SK-N-SH (cell line): ENCODE measurements around the gene ME3. TPM values are rescaled to one million over a fixed set of nuclear protein-coding genes. Genes with fewer than 3 reads are reported as not detected.

Experiments used
- CTCF ChIA-PET: fragments of 300-600, 350-600 bp; formaldehyde crosslinking; extraction: SDS; loops from one replicate; lab custom pipeline; 2021; lab: Yijun Ruan, JAX
- POLR2A ChIA-PET: fragments of 350-600 bp; sonication (Branson Sonifier 250); formaldehyde crosslinking; extraction: SDS; loops from one replicate; lab custom pipeline; 2020; ENCODE audit warnings: antibody characterized with exemption, inconsistent platforms; lab: Yijun Ruan, JAX
- DNase-seq: peaks from one replicate; pipeline ENCODE4 v3.0.0; 2012
- H2AFZ ChIP-seq: fragments of 200-600 bp; sonication (generic); 2 replicates; pipeline ENCODE4 v1.8.1; 2016; ENCODE audit warnings: antibody characterized with exemption, mild to moderate bottlenecking, low read depth
- H3F3A ChIP-seq: fragments of 200-600 bp; sonication (generic); replicated peaks from 2 replicates; pipeline ENCODE3; 2016; ENCODE audit warnings: antibody characterized with exemption, mild to moderate bottlenecking; ENCODE audit not compliant: insufficient read depth
- H3K27ac ChIP-seq, 2 experiments: fragments of 200-500 bp in 1 of 2; fragments of 200-600 bp in 1 of 2; sonication (Bioruptor generic) in 1 of 2; sonication (generic), shearing (Covaris generic) in 1 of 2; 2 replicates each; pipeline versions ENCODE4 v1.5.1 to v1.6.1; 2014 to 2016; ENCODE audit warnings: low read depth in 2 of 2, inconsistent platforms in 1 of 2, low read length in 1 of 2, mild to moderate bottlenecking in 1 of 2, mixed read lengths in 1 of 2
- H3K27me3 ChIP-seq: fragments of 200-600 bp; sonication (generic), shearing (Covaris generic); 2 replicates; pipeline ENCODE4 v1.6.1; 2016; ENCODE audit warnings: mixed run types; ENCODE audit not compliant: insufficient read depth
- H3K36me3 ChIP-seq, 2 experiments: fragments of 200-500 bp in 1 of 2; fragments of 200-600 bp in 1 of 2; sonication (Bioruptor generic) in 1 of 2; sonication (generic) in 1 of 2; replicated peaks in 1 of 2; 2 replicates each; pipeline versions ENCODE3 to v1.5.1; 2014 to 2016; ENCODE audit warnings: low read length in 1 of 2, mild to moderate bottlenecking in 1 of 2; ENCODE audit not compliant: insufficient read depth in 2 of 2, control insufficient read depth in 1 of 2
- H3K4me1 ChIP-seq, 2 experiments: fragments of 200-500 bp in 1 of 2; fragments of 200-600 bp in 1 of 2; sonication (Bioruptor generic) in 1 of 2; sonication (generic), shearing (Covaris generic) in 1 of 2; 2 replicates each; pipeline versions ENCODE4 v1.5.1 to v1.6.1; 2014 to 2016; ENCODE audit warnings: low read depth in 1 of 2, low read length in 1 of 2, mixed run types in 1 of 2; ENCODE audit not compliant: insufficient read depth in 2 of 2, control insufficient read depth in 1 of 2
- H3K4me2 ChIP-seq: fragments of 200-600 bp; sonication (generic), shearing (Covaris generic); 2 replicates; pipeline ENCODE4 v1.6.1; 2017; ENCODE audit warnings: mixed run types
- H3K4me3 ChIP-seq, 2 experiments: fragments of 200-500 bp in 1 of 2; fragments of 200-600 bp in 1 of 2; sonication (Bioruptor generic) in 1 of 2; sonication (generic), shearing (Covaris generic) in 1 of 2; 2 replicates each; pipeline versions ENCODE4 v1.5.1 to v1.8.1; 2014 to 2016; ENCODE audit warnings: low read depth in 2 of 2, inconsistent platforms in 1 of 2, low read length in 1 of 2, mild to moderate bottlenecking in 1 of 2, mixed read lengths in 1 of 2, moderate library complexity in 1 of 2
- H3K79me2 ChIP-seq: fragments of 200-600 bp; sonication (generic); 2 replicates; pipeline ENCODE4 v1.8.1; 2017; ENCODE audit warnings: mild to moderate bottlenecking; ENCODE audit not compliant: insufficient read depth
- H3K9ac ChIP-seq: fragments of 200-600 bp; sonication (generic); 2 replicates; pipeline ENCODE4 v1.6.1; 2017; ENCODE audit warnings: mixed run types
- H3K9me2 ChIP-seq: fragments of 200-600 bp; sonication (generic); 2 replicates; pipeline ENCODE4 v1.6.1; 2017; ENCODE audit warnings: mixed run types
- H3K9me3 ChIP-seq: fragments of 200-600 bp; sonication (generic); 2 replicates; pipeline ENCODE4 v1.6.1; 2017; ENCODE audit warnings: mixed run types, mild to moderate bottlenecking, moderate library complexity
- H4K20me1 ChIP-seq: fragments of 200-600 bp; sonication (generic); 2 replicates; pipeline ENCODE4 v1.6.1; 2017; ENCODE audit warnings: mild to moderate bottlenecking, mixed run types; ENCODE audit not compliant: insufficient read depth
- CHD2 ChIP-seq: fragments of 150-350 bp; IDR thresholded peaks from 2 replicates; pipeline ENCODE4 v1.6.1; 2018; ENCODE audit warnings: low read length; ENCODE audit not compliant: partially characterized antibody
- EP300 ChIP-seq, 2 experiments: IDR thresholded peaks; 2 replicates each; pipeline versions ENCODE4 v1.4.0 to v1.6.1; 2012; ENCODE audit warnings: borderline replicate concordance in 1 of 2, low read depth in 1 of 2, low read length in 1 of 2
- EZH2phosphoT487 ChIP-seq: fragments of 200-600 bp; sonication (generic); IDR thresholded peaks from 2 replicates; pipeline ENCODE4 v1.6.1; 2017; ENCODE audit warnings: low read depth, mixed run types, mild to moderate bottlenecking, antibody characterized with exemption, moderate library complexity, borderline replicate concordance
- FOSL2 ChIP-seq: IDR thresholded peaks from 2 replicates; pipeline ENCODE4 v1.4.0; 2012; ENCODE audit warnings: low read depth, mild to moderate bottlenecking, moderate library complexity, borderline replicate concordance
- FOXJ3 ChIP-seq: sonication (generic); formaldehyde crosslinking; IDR thresholded peaks from 2 replicates; pipeline ENCODE4 v1.5.1; 2020; ENCODE audit warnings: mild to moderate bottlenecking, missing genetic modification reagents
- FOXM1 ChIP-seq: IDR thresholded peaks from 2 replicates; pipeline ENCODE4 v1.4.0; 2012; ENCODE audit warnings: low read depth, mild to moderate bottlenecking
- GATA2 ChIP-seq: sonication (generic); formaldehyde crosslinking; IDR thresholded peaks from 2 replicates; pipeline ENCODE4 v1.5.0; 2020; ENCODE audit warnings: mild to moderate bottlenecking, missing genetic modification reagents
- MEF2A ChIP-seq: IDR thresholded peaks from 2 replicates; pipeline ENCODE4 v1.4.0; 2012; ENCODE audit warnings: low read depth, borderline replicate concordance
- NFIC ChIP-seq: IDR thresholded peaks from 2 replicates; pipeline ENCODE4 v1.4.0; 2012; ENCODE audit warnings: borderline replicate concordance
- NRF1 ChIP-seq: IDR thresholded peaks from 2 replicates; pipeline ENCODE4 v1.6.1; 2012; ENCODE audit warnings: low read depth, mild to moderate bottlenecking, low read length
- RAD21 ChIP-seq: IDR thresholded peaks from 2 replicates; pipeline ENCODE4 v1.6.1; 2012; ENCODE audit warnings: mild to moderate bottlenecking, low read length
- SIN3A ChIP-seq: IDR thresholded peaks from 2 replicates; pipeline ENCODE4 v1.6.1; 2012; ENCODE audit warnings: low read depth, mild to moderate bottlenecking, low read length, moderate library complexity, borderline replicate concordance
- SMC3 ChIP-seq: IDR thresholded peaks from 2 replicates; pipeline ENCODE4 v1.6.1; 2012; ENCODE audit warnings: low read depth, low read length, improper control_type of control experiment
- TAF1 ChIP-seq: IDR thresholded peaks from 2 replicates; pipeline ENCODE4 v1.6.1; 2012; ENCODE audit warnings: low read depth, mild to moderate bottlenecking, low read length, moderate library complexity, borderline replicate concordance
- YY1 ChIP-seq: IDR thresholded peaks from 2 replicates; pipeline ENCODE4 v1.4.0; 2012; ENCODE audit warnings: low read depth, mild to moderate bottlenecking
- WGBS: methylation state at CpG from one replicate; pipeline ENCODE4 v1.1.6; 2017; ENCODE audit warnings: low lambda C conversion rate; 5-methylcytosine and 5-hydroxymethylcytosine counted together
- polyA plus RNA-seq, 3 experiments: library from polyadenylated mRNA; depleted of rRNA; stranded (reverse); fragments of >200 nt; gene quantifications; 2 replicates each; pipeline ENCODE4 v1.2.3, GENCODE V29; 2012
- TF ChIP-seq, protein P1 (sequence below): fragments of 150-350 bp; IDR thresholded peaks from 2 replicates; pipeline ENCODE4 v1.6.1; 2017; ENCODE audit warnings: antibody characterized with exemption, low read length, low read depth, borderline replicate concordance
- TF ChIP-seq, protein P2 (sequence below): IDR thresholded peaks from 2 replicates; pipeline ENCODE4 v1.4.0; 2012; ENCODE audit warnings: low read depth

The ME3 gene
- polyA plus RNA-seq, 1 of the 3 experiments (the other 2 are of a cell fraction) = 22.0 TPM

DNA sequence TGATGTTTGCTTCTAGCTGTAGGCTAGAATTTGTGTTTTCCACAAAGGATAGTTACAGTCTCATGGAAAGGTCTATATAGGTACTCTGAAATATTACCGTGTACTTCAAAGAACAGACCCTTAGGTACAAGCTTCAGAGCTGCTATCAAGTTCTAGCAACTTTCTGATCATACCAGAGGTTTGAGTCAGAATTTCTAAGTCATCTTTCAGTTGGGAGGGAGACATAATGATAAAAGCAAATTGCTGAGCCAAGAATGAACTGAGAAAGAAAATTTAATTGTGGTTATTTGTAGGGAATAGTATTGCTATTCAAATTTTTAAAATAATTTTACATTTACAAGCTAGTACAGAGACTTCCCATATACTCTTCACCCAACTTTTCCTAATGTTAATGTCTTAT is 19.9 kb upstream of the ME3 start (continued):
- TF ChIP-seq, protein P1, sequence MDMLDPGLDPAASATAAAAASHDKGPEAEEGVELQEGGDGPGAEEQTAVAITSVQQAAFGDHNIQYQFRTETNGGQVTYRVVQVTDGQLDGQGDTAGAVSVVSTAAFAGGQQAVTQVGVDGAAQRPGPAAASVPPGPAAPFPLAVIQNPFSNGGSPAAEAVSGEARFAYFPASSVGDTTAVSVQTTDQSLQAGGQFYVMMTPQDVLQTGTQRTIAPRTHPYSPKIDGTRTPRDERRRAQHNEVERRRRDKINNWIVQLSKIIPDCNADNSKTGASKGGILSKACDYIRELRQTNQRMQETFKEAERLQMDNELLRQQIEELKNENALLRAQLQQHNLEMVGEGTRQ = no peak
- no peak for TF ChIP-seq SIN3A
- no peak for TF ChIP-seq GATA2
- no peak for TF ChIP-seq FOXM1
- TF ChIP-seq EZH2phosphoT487 = no peak
- no peak for TF ChIP-seq RAD21
- peak; percentile 23; the same call in 1 of the 2 replicates for TF ChIP-seq NFIC
- TF ChIP-seq NRF1 = no peak

DNA sequence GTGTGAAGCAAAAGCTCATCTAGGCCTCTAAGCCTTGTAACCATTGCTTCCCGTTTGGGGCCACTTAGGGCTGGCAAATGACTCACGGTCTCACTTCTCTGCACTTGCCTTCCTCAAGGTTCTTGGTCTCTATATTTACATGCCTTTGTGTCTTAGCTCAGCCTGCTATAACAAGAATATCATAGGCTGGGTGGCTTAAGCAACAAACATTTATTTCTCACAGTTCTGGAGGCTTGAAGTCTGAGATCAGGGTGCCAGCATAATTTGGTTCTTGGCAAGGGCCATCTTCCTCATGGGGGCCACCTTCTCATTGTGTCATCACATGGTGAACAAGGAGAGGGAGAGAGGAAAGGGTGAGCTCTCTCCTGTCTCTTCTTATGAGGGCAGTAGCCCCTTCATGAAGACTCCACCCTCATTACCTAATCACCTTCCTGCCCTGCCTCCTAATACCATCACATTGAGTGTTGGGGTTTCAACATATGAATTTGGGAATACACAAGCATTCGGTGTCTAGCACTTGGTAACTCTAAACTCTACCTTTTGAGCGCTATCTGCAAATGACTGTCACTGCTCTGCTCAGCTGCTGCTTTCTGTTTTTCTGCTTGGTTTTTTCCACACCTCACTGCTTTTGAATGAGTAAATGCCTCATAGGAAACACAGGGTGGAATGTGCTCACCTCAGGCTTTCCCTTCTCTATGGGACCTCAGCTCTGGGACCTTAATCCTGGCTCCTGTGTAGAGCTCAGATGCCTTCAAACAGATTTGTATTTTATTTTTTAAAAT is 16.2 kb upstream of the ME3 start:
- Histone ChIP-seq H3F3A (peaks cover 31% of the 10 kb centered on the region), H3K27me3 (no peaks in the 10 kb centered on the region), H3K4me2 (no peak overlapping the region; the same call in 1 of the 2 replicates), H3K27ac (peak overlapping the region in 1 of 2 experiments; percentile 63; a peak in 3 of 4 replicates), H3K79me2 (no peaks in the 10 kb centered on the region), H3K36me3 (no peaks in the 10 kb centered on the region), H3K4me3 (no peak overlapping the region), H3K9me3 (no peaks in the 10 kb centered on the region), H4K20me1 (no peaks in the 10 kb centered on the region), H2AFZ (no peak overlapping the region), H3K9me2 (no peaks in the 10 kb centered on the region), H3K4me1 (peaks cover 0 to 34% of the 10 kb centered on the region in 2 experiments; a peak in 2 of 4 replicates), H3K9ac (peak overlapping the region; percentile 20; the same call in 1 of the 2 replicates)
- ChIA-PET POLR2A (no interaction called here), CTCF (interaction anchor here (0.7 kb wide), 1 partner anchor 113 kb away, joined by 3 read pairs; no protein-coding TSS in a partner anchor)
- no peak for DNase-seq
- TF ChIP-seq MEF2A (no peak), TAF1 (no peak), RAD21 (no peak), NFIC (no peak)
- TF ChIP-seq, protein P2, sequence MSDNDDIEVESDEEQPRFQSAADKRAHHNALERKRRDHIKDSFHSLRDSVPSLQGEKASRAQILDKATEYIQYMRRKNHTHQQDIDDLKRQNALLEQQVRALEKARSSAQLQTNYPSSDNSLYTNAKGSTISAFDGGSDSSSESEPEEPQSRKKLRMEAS = peak; percentile 44; the same call in 1 of the 2 replicates
- 74% methylated on average over 4 of the region's 4 CpGs for WGBS

DNA sequence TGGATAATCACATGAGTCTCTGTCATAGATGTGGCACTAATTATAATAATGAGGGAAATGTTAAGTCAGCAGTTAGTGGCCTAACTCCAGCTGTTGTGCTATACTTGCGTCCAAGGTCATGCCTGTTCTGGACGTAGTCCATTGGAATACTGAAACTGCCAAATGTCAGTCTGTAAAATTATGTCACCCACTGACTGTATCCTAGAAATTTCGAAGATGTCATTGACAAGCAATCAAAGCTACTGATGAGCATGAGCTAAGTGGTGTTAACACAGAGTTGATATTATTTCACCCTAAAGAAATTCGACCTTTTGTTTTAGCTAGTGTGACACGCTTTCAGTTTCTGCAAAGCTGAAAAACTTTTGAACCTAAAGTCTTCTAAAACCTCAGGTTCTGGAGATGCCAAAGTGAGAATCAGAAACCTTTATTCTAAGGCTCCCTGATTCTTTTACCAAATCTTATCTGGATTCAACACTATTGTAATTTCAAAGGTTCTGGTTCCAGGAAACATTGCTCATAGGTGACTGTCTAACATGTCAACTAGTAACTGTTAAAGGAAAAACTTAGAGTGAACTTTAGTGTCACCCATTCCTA is 14.9 kb upstream of the ME3 start:
- Histone ChIP-seq H3K9ac (no peak overlapping the region), H4K20me1 (no peaks in the 10 kb centered on the region), H2AFZ (no peak overlapping the region), H3K9me3 (no peaks in the 10 kb centered on the region), H3K36me3 (no peaks in the 10 kb centered on the region), H3K27ac (0 out of 4 replicates have a peak overlapping the region, but pooled peaks of 1 of the 2 experiments have one; percentile 63), H3K4me1 (peaks cover 0 to 22% of the 10 kb centered on the region in 2 experiments; a peak in 3 of 4 replicates), H3F3A (peaks cover 19% of the 10 kb centered on the region), H3K27me3 (no peaks in the 10 kb centered on the region), H3K4me3 (no peak overlapping the region), H3K9me2 (no peaks in the 10 kb centered on the region), H3K79me2 (no peaks in the 10 kb centered on the region), H3K4me2 (no peak overlapping the region)
- ChIA-PET CTCF (no interaction called here), POLR2A (no interaction called here)
- no peak for DNase-seq
- WGBS = 84% methylated on average over 5 of the region's 5 CpGs
- TF ChIP-seq CHD2 (no peak), FOSL2 (no peak), FOXJ3 (no peak), EZH2phosphoT487 (no peak), EP300 (IDR thresholded peaks at IDR 0.05; ENCODE audit: borderline replicate concordance in 1 of 2, low read depth in 1 of 2, low read length in 1 of 2) (no peak), YY1 (no peak), SMC3 (no peak), GATA2 (no peak)
